H9 (cell line): ENCODE measurements around the gene ASTN1. TPM values are rescaled to one million over a fixed set of nuclear protein-coding genes. Genes with fewer than 3 reads are reported as not detected.

ENCODE experiments used
- DNase-seq: peaks from one replicate; pipeline ENCODE4 v3.0.0-alpha.2; 2017
- H2AFZ ChIP-seq: one replicate; pipeline ENCODE4 v1.6.1; 2013; ENCODE audit warnings: mild to moderate bottlenecking, low read length, control low read depth, moderate library complexity
- H2AK5ac ChIP-seq: 2 replicates; pipeline ENCODE4 v1.6.1; 2013; ENCODE audit warnings: low read length, control low read depth, mixed read lengths; ENCODE audit not compliant: insufficient read length
- H2BK120ac ChIP-seq: one replicate; pipeline ENCODE4 v1.6.1; 2013; ENCODE audit warnings: low read depth, mild to moderate bottlenecking, low read length, control low read depth, inconsistent platforms; ENCODE audit not compliant: poor library complexity, severe bottlenecking
- H2BK12ac ChIP-seq: 2 replicates; pipeline ENCODE4 v1.6.1; 2013; ENCODE audit warnings: low read length, control low read depth, mixed read lengths, low read depth; ENCODE audit not compliant: insufficient read length
- H2BK15ac ChIP-seq: 2 replicates; pipeline ENCODE4 v1.6.1; 2013; ENCODE audit warnings: low read depth, low read length, control low read depth
- H2BK20ac ChIP-seq: one replicate; pipeline ENCODE4 v1.6.1; 2013; ENCODE audit warnings: low read depth, mild to moderate bottlenecking, low read length, control low read depth, inconsistent platforms; ENCODE audit not compliant: poor library complexity, severe bottlenecking
- H2BK5ac ChIP-seq: 2 replicates; pipeline ENCODE4 v1.6.1; 2013; ENCODE audit warnings: low read length, control low read depth, mixed read lengths; ENCODE audit not compliant: insufficient read length
- H3K14ac ChIP-seq: 2 replicates; pipeline ENCODE4 v1.6.1; 2013; ENCODE audit warnings: low read length, control low read depth; ENCODE audit not compliant: insufficient read depth
- H3K18ac ChIP-seq: 2 replicates; pipeline ENCODE4 v1.6.1; 2013; ENCODE audit warnings: low read depth, mild to moderate bottlenecking, mixed read lengths, low read length, control low read depth; ENCODE audit not compliant: insufficient read length
- H3K23ac ChIP-seq: 2 replicates; pipeline ENCODE4 v1.6.1; 2013; ENCODE audit warnings: low read length, control low read depth, mixed read lengths, low read depth; ENCODE audit not compliant: insufficient read length
- H3K23me2 ChIP-seq: 2 replicates; pipeline ENCODE4 v1.6.1; 2013; ENCODE audit warnings: low read depth, mild to moderate bottlenecking, mixed read lengths, low read length, control low read depth; ENCODE audit not compliant: insufficient read length, poor library complexity, severe bottlenecking
- H3K27ac ChIP-seq: 2 replicates; pipeline ENCODE4 v1.5.1; 2013; ENCODE audit warnings: low read length, control low read depth, mixed read lengths, low read depth; ENCODE audit not compliant: insufficient read length
- H3K27me3 ChIP-seq: 2 replicates; pipeline ENCODE4 v1.6.1; 2013; ENCODE audit warnings: low read length, control low read depth, inconsistent platforms; ENCODE audit not compliant: insufficient read depth
- H3K4ac ChIP-seq: 2 replicates; pipeline ENCODE4 v1.6.1; 2013; ENCODE audit warnings: low read depth, mild to moderate bottlenecking, control low read depth, inconsistent platforms, low read length, moderate library complexity
- H3K4me1 ChIP-seq: 2 replicates; pipeline ENCODE4 v1.6.1; 2013; ENCODE audit warnings: low read length, control low read depth, inconsistent platforms; ENCODE audit not compliant: insufficient read depth
- H3K4me2 ChIP-seq: 2 replicates; pipeline ENCODE4 v1.6.1; 2013; ENCODE audit warnings: low read length, control low read depth, mixed read lengths; ENCODE audit not compliant: insufficient read length, insufficient read depth
- H3K56ac ChIP-seq: 2 replicates; pipeline ENCODE4 v1.6.1; 2013; ENCODE audit warnings: low read depth, mild to moderate bottlenecking, mixed read lengths, low read length, control low read depth; ENCODE audit not compliant: insufficient read length
- H3K79me1 ChIP-seq: 2 replicates; pipeline ENCODE4 v1.6.1; 2013; ENCODE audit warnings: low read depth, mild to moderate bottlenecking, moderate library complexity, low read length, control low read depth, inconsistent platforms; ENCODE audit not compliant: insufficient read depth, poor library complexity, severe bottlenecking
- H3K79me2 ChIP-seq: 2 replicates; pipeline ENCODE4 v1.6.1; 2013; ENCODE audit warnings: low read length, control low read depth, inconsistent platforms; ENCODE audit not compliant: insufficient read depth
- H3K9ac ChIP-seq: 2 replicates; pipeline ENCODE4 v1.6.1; 2013; ENCODE audit warnings: low read length, control low read depth, mixed read lengths; ENCODE audit not compliant: insufficient read length; ENCODE audit errors: extremely low read depth
- H3K9me3 ChIP-seq: one replicate; pipeline ENCODE4 v1.6.1; 2013; ENCODE audit warnings: low read depth, low read length, inconsistent platforms; ENCODE audit not compliant: control insufficient read depth
- H3T11ph ChIP-seq: one replicate; pipeline ENCODE4 v1.6.1; 2013; ENCODE audit warnings: mild to moderate bottlenecking, low read length, control low read depth, inconsistent platforms
- H4K20me1 ChIP-seq: one replicate; pipeline ENCODE4 v1.6.1; 2013; ENCODE audit not compliant: control insufficient read depth, insufficient read length, insufficient read depth
- H4K5ac ChIP-seq: 2 replicates; pipeline ENCODE4 v1.6.1; 2013; ENCODE audit warnings: low read depth, mild to moderate bottlenecking, mixed read lengths, low read length, control low read depth; ENCODE audit not compliant: insufficient read length
- H4K8ac ChIP-seq: replicated peaks from 2 replicates; pipeline ENCODE4 v1.6.1; 2013; ENCODE audit warnings: low read length, control low read depth, mixed read lengths, low read depth; ENCODE audit not compliant: insufficient read length
- H4K91ac ChIP-seq: 2 replicates; pipeline ENCODE4 v1.6.1; 2013; ENCODE audit warnings: low read depth, mild to moderate bottlenecking, moderate library complexity, mixed read lengths, low read length, control low read depth; ENCODE audit not compliant: insufficient read length
- H3K27ac Mint-ChIP-seq, 3 experiments: 2 replicates in 2 of 3; 3 replicates in 1 of 3; pipeline ENCODE4 v1.8.0; 2020 to 2021; ENCODE audit warnings: mixed read lengths in 3 of 3, mild to moderate bottlenecking in 1 of 3, moderate library complexity in 1 of 3
- H3K27me3 Mint-ChIP-seq: 2 replicates; pipeline ENCODE4 v1.8.0; 2021; ENCODE audit warnings: low read depth, mild to moderate bottlenecking, moderate library complexity, mixed read lengths
- H3K36me3 Mint-ChIP-seq, 3 experiments: 2 replicates in 2 of 3; 3 replicates in 1 of 3; pipeline ENCODE4 v1.8.0; 2020 to 2021; ENCODE audit warnings: low read depth in 3 of 3, mixed read lengths in 3 of 3; ENCODE audit not compliant: insufficient read depth in 1 of 3
- H3K4me1 Mint-ChIP-seq, 2 experiments: 2 replicates each; pipeline ENCODE4 v1.8.0; 2020; ENCODE audit warnings: mixed read lengths in 2 of 2
- H3K4me3 Mint-ChIP-seq, 2 experiments: 2 replicates in 1 of 2; 3 replicates in 1 of 2; pipeline ENCODE4 v1.8.0; 2020 to 2021; ENCODE audit warnings: mild to moderate bottlenecking in 2 of 2, mixed read lengths in 2 of 2, moderate library complexity in 1 of 2
- H3K9me3 Mint-ChIP-seq, 2 experiments: 2 replicates in 1 of 2; 3 replicates in 1 of 2; pipeline ENCODE4 v1.8.0; 2020; ENCODE audit warnings: mild to moderate bottlenecking in 2 of 2, mixed read lengths in 2 of 2, moderate library complexity in 1 of 2
- WGBS: extraction: QIAGEN DNeasy Blood & Tissue Kit; methylation state at CpG from one replicate; pipeline ENCODE4 v1.1.7; 2013; ENCODE audit warnings: missing lambda C conversion rate, low lambda C conversion rate, mixed read lengths; ENCODE audit not compliant: insufficient read length; ENCODE audit errors: extremely low coverage; 5-methylcytosine and 5-hydroxymethylcytosine counted together
- total RNA-seq: library from RNA; stranded (reverse); gene quantifications from 2 replicates; pipeline ENCODE4 v1.2.1, GENCODE V29; 2021
- TF ChIP-seq, protein P1 (sequence below): fragments of 200-600 bp; sonication (generic); conservative IDR thresholded peaks from 3 replicates; pipeline ENCODE4 v1.8.0; 2021; ENCODE audit warnings: antibody characterized with exemption, mild to moderate bottlenecking

Gene ASTN1
- total RNA-seq, 1 experiment from 2014 or later, result 0.98 TPM

DNA sequence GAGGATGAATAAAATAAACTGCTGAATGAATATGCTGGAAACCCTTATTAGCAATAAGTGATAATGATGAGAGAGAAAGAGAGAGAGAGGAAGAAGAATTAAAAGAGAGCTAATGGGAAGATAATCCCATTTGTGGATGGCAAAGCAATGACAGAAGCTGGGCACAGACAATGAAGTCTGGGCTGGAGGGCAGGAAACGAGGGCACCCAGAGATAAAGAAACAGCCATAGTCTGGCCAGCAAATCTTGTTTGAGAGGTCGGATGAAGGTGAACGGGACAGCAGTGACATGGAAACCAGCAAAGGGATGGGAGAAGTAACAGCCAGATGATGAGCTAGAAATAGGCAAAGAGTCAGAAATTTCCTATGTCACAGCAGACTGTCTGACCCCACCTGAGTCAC, 155.9 kb downstream of the ASTN1 start:
- Mint-ChIP-seq H3K9me3 (no peaks in the 10 kb centered on the region), H3K4me3 (no peak overlapping the region), H3K4me1 (peaks cover 0 to 5% of the 10 kb centered on the region in 2 experiments; a peak in 2 of 4 replicates), H3K27ac (no peak overlapping the region; a peak in 1 of 7 replicates), H3K36me3 (peaks cover 0 to 2% (median 0%) of the 10 kb centered on the region in 3 experiments; a peak in 1 of 7 replicates), H3K27me3 (peaks cover 9% of the 10 kb centered on the region)
- no peaks in the 10 kb centered on the region for H4K20me1 ChIP-seq
- H3K27me3 ChIP-seq, result no peaks in the 10 kb centered on the region
- H3K79me1 ChIP-seq, result no peaks in the 10 kb centered on the region
- TF ChIP-seq, protein P1, sequence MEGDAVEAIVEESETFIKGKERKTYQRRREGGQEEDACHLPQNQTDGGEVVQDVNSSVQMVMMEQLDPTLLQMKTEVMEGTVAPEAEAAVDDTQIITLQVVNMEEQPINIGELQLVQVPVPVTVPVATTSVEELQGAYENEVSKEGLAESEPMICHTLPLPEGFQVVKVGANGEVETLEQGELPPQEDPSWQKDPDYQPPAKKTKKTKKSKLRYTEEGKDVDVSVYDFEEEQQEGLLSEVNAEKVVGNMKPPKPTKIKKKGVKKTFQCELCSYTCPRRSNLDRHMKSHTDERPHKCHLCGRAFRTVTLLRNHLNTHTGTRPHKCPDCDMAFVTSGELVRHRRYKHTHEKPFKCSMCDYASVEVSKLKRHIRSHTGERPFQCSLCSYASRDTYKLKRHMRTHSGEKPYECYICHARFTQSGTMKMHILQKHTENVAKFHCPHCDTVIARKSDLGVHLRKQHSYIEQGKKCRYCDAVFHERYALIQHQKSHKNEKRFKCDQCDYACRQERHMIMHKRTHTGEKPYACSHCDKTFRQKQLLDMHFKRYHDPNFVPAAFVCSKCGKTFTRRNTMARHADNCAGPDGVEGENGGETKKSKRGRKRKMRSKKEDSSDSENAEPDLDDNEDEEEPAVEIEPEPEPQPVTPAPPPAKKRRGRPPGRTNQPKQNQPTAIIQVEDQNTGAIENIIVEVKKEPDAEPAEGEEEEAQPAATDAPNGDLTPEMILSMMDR, result no peak
- no peak overlapping the region for H3K23ac ChIP-seq
- H3K79me2 ChIP-seq, result no peaks in the 10 kb centered on the region
- no peaks in the 10 kb centered on the region for H3K9me3 ChIP-seq
- H2BK5ac ChIP-seq, result no peak overlapping the region
- H3T11ph ChIP-seq, result no peak overlapping the region
- H3K14ac ChIP-seq, result no peak overlapping the region
- H2AK5ac ChIP-seq, result no peak overlapping the region
- H2AFZ ChIP-seq, result no peak overlapping the region
- no peak overlapping the region for H3K56ac ChIP-seq
- H2BK20ac ChIP-seq, result no peak overlapping the region
- no peak overlapping the region for H3K4ac ChIP-seq
- H3K18ac ChIP-seq, result no peak overlapping the region
- DNase-seq, result no peak
- no peaks in the 10 kb centered on the region for H3K23me2 ChIP-seq
- H3K4me1 ChIP-seq, result no peaks in the 10 kb centered on the region
- no peak overlapping the region for H2BK15ac ChIP-seq
- H4K8ac ChIP-seq, result no peak overlapping the region
- no peak overlapping the region for H3K4me2 ChIP-seq
- no peak overlapping the region for H2BK120ac ChIP-seq
- H3K27ac ChIP-seq, result no peak overlapping the region
- no peak overlapping the region for H4K5ac ChIP-seq
- no peak overlapping the region for H4K91ac ChIP-seq
- no peak overlapping the region for H3K9ac ChIP-seq
- H2BK12ac ChIP-seq, result no peak overlapping the region
- WGBS, result no CpG with 5 or more reads among the region's 3 CpGs
